IMR-90 (cell line): ENCODE data around the gene SIGLEC15. TPM values are rescaled to one million over a fixed set of nuclear protein-coding genes. Genes with fewer than 3 reads are reported as not detected.

Experiments
- ATAC-seq: fragments of 200-7000 bp; cut with Tn5 transposase; 2 replicates; pipeline ENCODE4 v1.9.1; 2020; ENCODE audit warnings: low read depth, mild to moderate bottlenecking, moderate library complexity
- BruUV-seq: library from RNA; stranded (reverse); fragments of 400-500 nt; replicated peaks from 2 replicates; lab custom pipeline; 2021; lab: Mats Ljungman, UMichigan
- CTCF ChIA-PET: fragments of 300-600 bp; formaldehyde crosslinking; extraction: SDS; loops from one replicate; lab custom pipeline; 2021; ENCODE audit warnings: antibody characterized with exemption; lab: Yijun Ruan, JAX
- POLR2A ChIA-PET: fragments of 300-600 bp; sonication (Branson Sonifier 250); formaldehyde crosslinking; loops from one replicate; lab custom pipeline; 2022; ENCODE audit warnings: antibody characterized with exemption; ENCODE audit not compliant: unreplicated experiment; lab: Charles Lee
- DNase-seq: peaks from one replicate; pipeline ENCODE4 v3.0.0; 2013
- H2AFZ ChIP-seq: replicated peaks from 2 replicates; pipeline ENCODE3; 2013; ENCODE audit warnings: low read length, mild to moderate bottlenecking; ENCODE audit not compliant: poor library complexity
- H2AK5ac ChIP-seq: 2 replicates; pipeline ENCODE4 v1.6.1; 2013; ENCODE audit warnings: low read depth, low read length, inconsistent platforms
- H2AK9ac ChIP-seq: replicated peaks from 2 replicates; pipeline ENCODE3; 2013; ENCODE audit warnings: mild to moderate bottlenecking, low read depth, low read length, moderate library complexity; ENCODE audit not compliant: poor library complexity
- H2BK120ac ChIP-seq: 2 replicates; pipeline ENCODE4 v1.6.1; 2013; ENCODE audit warnings: low read depth, low read length, inconsistent platforms
- H2BK15ac ChIP-seq: 3 replicates; pipeline ENCODE4 v1.6.1; 2013; ENCODE audit warnings: low read depth, low read length, inconsistent platforms
- H2BK20ac ChIP-seq: 2 replicates; pipeline ENCODE4 v1.6.1; 2013; ENCODE audit warnings: low read depth, mild to moderate bottlenecking, inconsistent platforms, low read length, moderate library complexity
- H2BK5ac ChIP-seq: 2 replicates; pipeline ENCODE4 v1.6.1; 2013; ENCODE audit warnings: mild to moderate bottlenecking, low read depth, low read length, inconsistent platforms; ENCODE audit not compliant: poor library complexity, severe bottlenecking
- H3K14ac ChIP-seq: replicated peaks from 2 replicates; pipeline ENCODE4 v1.6.1; 2013; ENCODE audit warnings: low read depth, low read length, inconsistent platforms
- H3K18ac ChIP-seq: 2 replicates; pipeline ENCODE4 v1.6.1; 2013; ENCODE audit warnings: low read depth, low read length, control low read depth
- H3K23ac ChIP-seq: 2 replicates; pipeline ENCODE4 v1.6.1; 2013; ENCODE audit warnings: low read depth, low read length, inconsistent platforms
- H3K27ac ChIP-seq: 2 replicates; pipeline ENCODE4 v1.5.1; 2013; ENCODE audit warnings: mild to moderate bottlenecking, control low read depth, low read length; ENCODE audit not compliant: insufficient read depth
- H3K27me3 ChIP-seq: 2 replicates; pipeline ENCODE4 v1.6.1; 2013; ENCODE audit warnings: low read length; ENCODE audit not compliant: control insufficient read depth, insufficient read depth
- H3K36me3 ChIP-seq: 2 replicates; pipeline ENCODE4 v1.6.1; 2013; ENCODE audit warnings: low read length, mixed read lengths; ENCODE audit not compliant: control insufficient read depth, insufficient read depth
- H3K4ac ChIP-seq: 2 replicates; pipeline ENCODE4 v1.6.1; 2013; ENCODE audit warnings: low read depth, low read length, inconsistent platforms
- H3K4me1 ChIP-seq: 2 replicates; pipeline ENCODE4 v1.6.1; 2013; ENCODE audit warnings: low read length, mixed read lengths; ENCODE audit not compliant: control insufficient read depth, insufficient read depth
- H3K4me2 ChIP-seq: 2 replicates; pipeline ENCODE4 v1.6.1; 2013; ENCODE audit warnings: low read depth, mild to moderate bottlenecking, control low read depth, low read length, moderate library complexity
- H3K4me3 ChIP-seq: 2 replicates; pipeline ENCODE4 v1.5.1; 2013; ENCODE audit warnings: low read depth, mild to moderate bottlenecking, control low read depth, low read length, moderate library complexity; ENCODE audit not compliant: insufficient read depth
- H3K56ac ChIP-seq: 2 replicates; pipeline ENCODE4 v1.6.1; 2013; ENCODE audit warnings: low read length, inconsistent platforms; ENCODE audit not compliant: insufficient read depth; ENCODE audit errors: extremely low read depth
- H3K79me1 ChIP-seq, 2 experiments: 2 replicates each; pipeline ENCODE4 v1.6.1; 2013; ENCODE audit warnings: low read length in 2 of 2, inconsistent platforms in 1 of 2, low read depth in 1 of 2
- H3K9ac ChIP-seq: 2 replicates; pipeline ENCODE4 v1.6.1; 2013; ENCODE audit warnings: low read depth, low read length, control low read depth
- H3K9me1 ChIP-seq: 2 replicates; pipeline ENCODE4 v1.6.1; 2013; ENCODE audit warnings: low read length, inconsistent platforms; ENCODE audit not compliant: insufficient read depth
- H3K9me3 ChIP-seq: 2 replicates; pipeline ENCODE4 v1.6.1; 2013; ENCODE audit warnings: low read length; ENCODE audit not compliant: control insufficient read depth, insufficient read depth
- H4K20me1 ChIP-seq: 2 replicates; pipeline ENCODE4 v1.6.1; 2013; ENCODE audit warnings: low read length, inconsistent platforms; ENCODE audit not compliant: insufficient read depth
- H4K5ac ChIP-seq: 2 replicates; pipeline ENCODE4 v1.6.1; 2013; ENCODE audit warnings: mild to moderate bottlenecking, low read depth, low read length, control low read depth
- H4K8ac ChIP-seq, 2 experiments: 2 replicates each; pipeline ENCODE4 v1.6.1; 2013; ENCODE audit warnings: low read depth in 2 of 2, low read length in 2 of 2, control low read depth in 1 of 2, inconsistent platforms in 1 of 2
- H4K91ac ChIP-seq: 2 replicates; pipeline ENCODE4 v1.6.1; 2013; ENCODE audit warnings: low read depth, low read length, inconsistent platforms; ENCODE audit not compliant: insufficient read depth
- BHLHE40 ChIP-seq: fragments of 150-350 bp; IDR thresholded peaks from 2 replicates; pipeline ENCODE4 v1.6.1; 2016; ENCODE audit warnings: mild to moderate bottlenecking, low read depth, low read length
- CHD1 ChIP-seq: IDR thresholded peaks from 2 replicates; pipeline ENCODE4 v1.6.1; 2012; ENCODE audit warnings: low read depth, low read length, improper control_type of control experiment
- CTCF ChIP-seq: conservative IDR thresholded peaks from 2 replicates; pipeline ENCODE4 v1.5.1; 2012; ENCODE audit warnings: mild to moderate bottlenecking, low read depth, low read length, improper control_type of control experiment
- FOS ChIP-seq: fragments of 150-350 bp; IDR thresholded peaks from 2 replicates; pipeline ENCODE4 v1.6.1; 2016; ENCODE audit warnings: low read depth, low read length
- MAFK ChIP-seq: IDR thresholded peaks from 2 replicates; pipeline ENCODE4 v1.6.1; 2012; ENCODE audit warnings: low read depth, low read length, improper control_type of control experiment
- MAZ ChIP-seq: IDR thresholded peaks from 2 replicates; pipeline ENCODE4 v1.6.1; 2012; ENCODE audit warnings: low read depth, mild to moderate bottlenecking, low read length, improper control_type of control experiment, moderate library complexity, borderline replicate concordance
- POLR2A ChIP-seq: IDR thresholded peaks from 2 replicates; pipeline ENCODE4 v1.6.1; 2012; ENCODE audit warnings: mild to moderate bottlenecking, low read depth, low read length
- RAD21 ChIP-seq: IDR thresholded peaks from 2 replicates; pipeline ENCODE4 v1.6.1; 2012; ENCODE audit warnings: low read length, improper control_type of control experiment
- RFX5 ChIP-seq: IDR thresholded peaks from 2 replicates; pipeline ENCODE4 v1.8.0; 2012; ENCODE audit warnings: low read depth, mild to moderate bottlenecking, low read length, moderate library complexity
- WGBS, 2 experiments: methylation state at CpG; one replicate each; pipeline versions ENCODE4 v1.1.5 to v1.1.7; 2013; ENCODE audit warnings: missing lambda C conversion rate in 2 of 2; ENCODE audit not compliant: insufficient read length in 1 of 2; ENCODE audit errors: extremely low coverage in 2 of 2; 5-methylcytosine and 5-hydroxymethylcytosine counted together
- dilution Hi-C: fragments of 300-500 bp; cut with HindIII; formaldehyde crosslinking; loops from one replicate; pipeline ENCODE4 v1.14.3; 2018; ENCODE audit warnings: low sequenced_read_pairs; ENCODE audit not compliant: unreplicated experiment
- in situ Hi-C: fragments of 300-500 bp; cut with MboI; formaldehyde crosslinking; loops from 3 replicates; pipeline ENCODE4 v1.14.3; 2019; ENCODE audit warnings: low sequenced_read_pairs, inconsistent platforms, mixed read lengths
- intact Hi-C: fragments of 100-400 bp; cut with micrococcal nuclease; formaldehyde crosslinking; loops from 2 replicates; pipeline ENCODE4 v1.10.0; 2022
- polyA plus RNA-seq, 3 experiments: library from polyadenylated mRNA; depleted of rRNA; stranded (reverse); fragments of >200 nt; gene quantifications; 2 replicates each; pipeline ENCODE4 v1.2.3, GENCODE V29; 2012; ENCODE audit warnings: low replicate concordance in 1 of 3
- total RNA-seq: library from RNA; depleted of rRNA; stranded (reverse); fragments of >200 nt; gene quantifications from 2 replicates; pipeline ENCODE4 v1.2.3, GENCODE V29; 2012

SIGLEC15 gene
- total and polyA plus RNA-seq, 2 of the 4 experiments (the other 2 are of a cell fraction) = 1.1 to 1.8 TPM

- TSS peak; percentile 47 for BruUV-seq
- in situ Hi-C loops = no loop called here
- H4K8ac ChIP-seq = peak overlapping the region in 1 of 2 experiments; percentile 10; a peak in 1 of 4 replicates
- H3K27me3 ChIP-seq = no peaks in the 10 kb centered on the region
- ATAC-seq (no peak; the same call in 1 of the 2 replicates), DNase-seq (no peak)
- H3K4me3 ChIP-seq = no peak overlapping the region
- no peak overlapping the region for H2AK9ac ChIP-seq
- no peaks in the 10 kb centered on the region for H4K20me1 ChIP-seq
- H2BK5ac ChIP-seq = no peak overlapping the region
- ChIA-PET CTCF (interaction anchor here (0.9 to 1.9 kb wide), 5 partner anchors 12 to 129 kb away, joined by 3 to 6 read pairs (median 3); no protein-coding TSS in a partner anchor), POLR2A (no interaction called here)
- 28% methylated on average over 2 of the region's 10 CpGs; no CpG with 5 or more reads in 1 of the 2 experiments for WGBS, 2 experiments
- no peak overlapping the region for H2AFZ ChIP-seq
- dilution Hi-C loops = no loop called here
- no peak overlapping the region; the same call in 1 of the 2 replicates for H2BK120ac ChIP-seq
- H2AK5ac ChIP-seq = 0 out of 2 replicates have a peak overlapping the region, but pooled peaks have one; percentile 16
- intact Hi-C loops = no loop called here
- peak overlapping the region; percentile 18; the same call in 1 of the 2 replicates for H2BK20ac ChIP-seq
- H2BK15ac ChIP-seq = no peak overlapping the region
- peak overlapping the region; percentile 2; the same call in 1 of the 2 replicates for H3K4ac ChIP-seq
- no peak overlapping the region for H3K9ac ChIP-seq
- no peak overlapping the region for H3K56ac ChIP-seq
- peaks cover 43% of the 10 kb centered on the region for H3K36me3 ChIP-seq
- H3K23ac ChIP-seq = peak overlapping the region; percentile 50; the same call in 1 of the 2 replicates
- no peak overlapping the region for H3K27ac ChIP-seq
- peaks cover 13% of the 10 kb centered on the region; the same call in 1 of the 2 replicates for H3K9me1 ChIP-seq
- peaks cover 0 to 20% of the 10 kb centered on the region in 2 experiments; a peak in 2 of 4 replicates for H3K79me1 ChIP-seq
- TF ChIP-seq CHD1 (no peak), POLR2A (no peak), BHLHE40 (no peak), MAFK (no peak), MAZ (no peak), RFX5 (no peak), RAD21 (no peak), FOS (no peak), CTCF (no peak)
- no peak overlapping the region for H3K4me2 ChIP-seq
- peak overlapping the region; percentile 14; the same call in 1 of the 2 replicates for H4K91ac ChIP-seq
- H3K4me1 ChIP-seq = peaks cover 4% of the 10 kb centered on the region; the same call in 1 of the 2 replicates
- H3K14ac ChIP-seq = peak overlapping the region; percentile 39; the same call in 1 of the 2 replicates
- no peak overlapping the region for H4K5ac ChIP-seq
- H3K9me3 ChIP-seq = no peaks in the 10 kb centered on the region
- H3K18ac ChIP-seq = no peak overlapping the region
These were observed 25.9 kb downstream of the SIGLEC15 start for GRCh38 chr18:45851161-45851925.
